Measurements from ENCODE around the gene NMRK2.
"Not testable (repeated sequence)": the region's sequence is repeated elsewhere in the genome, so short reads cannot be mapped to it uniquely, and the experiment has no call there.

The NMRK2 gene

DNA sequence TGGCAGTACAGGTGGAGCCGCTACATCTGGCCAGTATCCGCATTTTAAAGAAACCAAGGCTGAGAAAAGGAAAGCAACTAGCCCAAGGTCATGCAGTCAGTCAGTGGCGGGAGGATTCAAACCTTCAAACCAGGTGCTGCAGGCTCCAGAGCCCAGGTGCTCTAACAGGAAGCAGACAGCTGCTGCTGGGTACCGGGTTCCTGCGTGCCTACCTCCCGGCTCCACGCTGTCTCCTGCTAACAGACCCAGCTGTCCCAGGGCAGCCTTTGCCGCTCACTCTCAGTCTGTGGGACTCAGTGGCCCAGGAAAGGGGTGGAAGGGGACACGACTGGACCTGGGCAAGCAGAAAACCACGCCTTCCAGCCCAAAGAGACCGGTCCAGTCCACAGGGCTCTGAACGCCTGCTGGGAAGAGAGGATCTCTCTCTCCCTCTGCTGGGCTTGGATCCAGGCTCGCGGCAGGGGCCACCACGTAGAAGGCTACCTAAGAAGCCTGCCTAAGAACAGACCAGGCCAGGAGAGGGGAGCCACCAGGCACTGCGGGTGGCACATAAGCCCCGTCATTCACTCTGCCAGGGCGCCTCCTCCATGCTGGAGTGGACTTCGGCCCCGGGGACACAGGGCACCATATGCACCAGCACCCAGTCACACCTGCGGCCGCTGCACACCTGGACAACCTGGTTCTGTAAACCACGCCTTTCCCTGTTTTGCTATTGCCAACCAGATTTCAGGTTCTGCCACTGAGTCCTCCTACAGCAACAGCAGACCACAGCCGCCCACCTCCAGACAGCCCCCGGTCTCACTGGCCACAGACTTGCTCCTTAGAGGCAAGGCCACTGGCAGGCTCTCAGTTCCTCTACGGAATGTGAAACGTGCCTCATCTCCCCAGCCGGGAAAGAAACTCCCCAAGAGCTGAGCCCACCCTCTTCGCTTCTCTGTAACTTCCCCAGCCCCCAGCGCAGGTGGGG is 33.5 kb downstream of the NMRK2 start:
- Histone ChIP-seq H3K9me3 (ENCODE audit: control insufficient read depth, insufficient read depth, low read length) (no peaks in the 10 kb centered on the region), H4K20me1 (ENCODE audit: control insufficient read depth, insufficient read depth, low read depth, low read length) (peaks cover 10% of the 10 kb centered on the region; the same call in 1 of the 2 replicates), H3K9me2 (replicated peaks; ENCODE audit: control insufficient read depth, low read length) (no peaks in the 10 kb centered on the region), H3K27me3 (ENCODE audit: control insufficient read depth, low read length) (no peaks in the 10 kb centered on the region), H3K27ac (ENCODE audit: low read depth, low read length) (no peak overlapping the region), H3F3A (ENCODE audit: control insufficient read depth, insufficient read depth) (peaks cover 1% of the 10 kb centered on the region), H3K36me3 (ENCODE audit: control insufficient read depth, low read length) (peaks cover 48% of the 10 kb centered on the region), H3K4me2 (ENCODE audit: low read length) (no peak overlapping the region), H3K4me1 (ENCODE audit: control insufficient read depth, low read length) (peaks cover 18% of the 10 kb centered on the region), H3K4me3 (ENCODE audit: low read length) (no peak overlapping the region), H3K79me2 (ENCODE audit: control insufficient read depth, low read length) (peaks cover 30% of the 10 kb centered on the region)
- TF ChIP-seq, protein P1, sequence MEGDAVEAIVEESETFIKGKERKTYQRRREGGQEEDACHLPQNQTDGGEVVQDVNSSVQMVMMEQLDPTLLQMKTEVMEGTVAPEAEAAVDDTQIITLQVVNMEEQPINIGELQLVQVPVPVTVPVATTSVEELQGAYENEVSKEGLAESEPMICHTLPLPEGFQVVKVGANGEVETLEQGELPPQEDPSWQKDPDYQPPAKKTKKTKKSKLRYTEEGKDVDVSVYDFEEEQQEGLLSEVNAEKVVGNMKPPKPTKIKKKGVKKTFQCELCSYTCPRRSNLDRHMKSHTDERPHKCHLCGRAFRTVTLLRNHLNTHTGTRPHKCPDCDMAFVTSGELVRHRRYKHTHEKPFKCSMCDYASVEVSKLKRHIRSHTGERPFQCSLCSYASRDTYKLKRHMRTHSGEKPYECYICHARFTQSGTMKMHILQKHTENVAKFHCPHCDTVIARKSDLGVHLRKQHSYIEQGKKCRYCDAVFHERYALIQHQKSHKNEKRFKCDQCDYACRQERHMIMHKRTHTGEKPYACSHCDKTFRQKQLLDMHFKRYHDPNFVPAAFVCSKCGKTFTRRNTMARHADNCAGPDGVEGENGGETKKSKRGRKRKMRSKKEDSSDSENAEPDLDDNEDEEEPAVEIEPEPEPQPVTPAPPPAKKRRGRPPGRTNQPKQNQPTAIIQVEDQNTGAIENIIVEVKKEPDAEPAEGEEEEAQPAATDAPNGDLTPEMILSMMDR (IDR thresholded peaks at IDR 0.05; ENCODE audit: low read depth, low read length, poor library complexity, severe bottlenecking): no peak
- TF ChIP-seq EZH2phosphoT487 (IDR thresholded peaks at IDR 0.05; ENCODE audit: borderline replicate concordance, low read length): no peak

DNA sequence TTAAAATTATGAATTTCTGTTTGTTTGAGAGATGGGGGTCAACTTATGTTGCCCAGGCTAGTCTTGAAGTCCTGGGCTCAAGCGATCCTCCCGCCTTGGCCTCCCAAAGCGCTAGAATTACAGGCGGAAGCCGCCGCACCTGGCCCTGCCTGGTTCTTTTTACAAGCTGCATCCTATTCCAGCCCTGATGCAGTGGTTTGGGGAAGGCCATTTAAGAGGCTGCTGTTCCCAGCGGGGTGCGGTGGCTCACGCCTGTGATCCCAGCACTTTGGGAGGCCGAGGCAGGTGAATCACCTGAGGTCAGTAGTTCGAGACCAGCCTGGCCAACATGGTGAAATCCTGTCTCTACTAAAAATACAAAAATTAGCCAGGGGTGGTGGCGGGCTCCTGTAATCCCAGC is 35.1 kb downstream of the NMRK2 start:
- Histone ChIP-seq H3K4me1 (ENCODE audit: control insufficient read depth, low read length) (peaks cover 26% of the 10 kb centered on the region), H3F3A (ENCODE audit: control insufficient read depth, insufficient read depth) (peaks cover 15% of the 10 kb centered on the region), H4K20me1 (ENCODE audit: control insufficient read depth, insufficient read depth, low read depth, low read length) (peaks cover 10% of the 10 kb centered on the region; the same call in 1 of the 2 replicates), H3K36me3 (ENCODE audit: control insufficient read depth, low read length) (peaks cover 49% of the 10 kb centered on the region), H3K79me2 (ENCODE audit: control insufficient read depth, low read length) (peaks cover 30% of the 10 kb centered on the region)
- H3K9me2 ChIP-seq (replicated peaks; ENCODE audit: control insufficient read depth, low read length); H3K4me2 ChIP-seq (ENCODE audit: low read length); H3K4me3 ChIP-seq (ENCODE audit: low read length); H3K27me3 ChIP-seq (ENCODE audit: control insufficient read depth, low read length); H3K9me3 ChIP-seq (ENCODE audit: control insufficient read depth, insufficient read depth, low read length); H3K27ac ChIP-seq (ENCODE audit: low read depth, low read length): not testable (repeated sequence)

GRCh38 chr19:3968556-3969434 is 35.9 kb downstream of the NMRK2 start:
- no peaks in the 10 kb centered on the region for H3K27me3 ChIP-seq (ENCODE audit: control insufficient read depth, low read length)
- no peaks in the 10 kb centered on the region for H3K9me3 ChIP-seq (ENCODE audit: control insufficient read depth, insufficient read depth, low read length)
- H3F3A ChIP-seq (ENCODE audit: control insufficient read depth, insufficient read depth): peaks cover 15% of the 10 kb centered on the region
- no peak overlapping the region for H3K27ac ChIP-seq (ENCODE audit: low read depth, low read length)
- no peak overlapping the region for H3K4me3 ChIP-seq (ENCODE audit: low read length)
- no peak for TF ChIP-seq EZH2phosphoT487 (IDR thresholded peaks at IDR 0.05; ENCODE audit: borderline replicate concordance, low read length)
- TF ChIP-seq, protein P1 (IDR thresholded peaks at IDR 0.05; ENCODE audit: low read depth, low read length, poor library complexity, severe bottlenecking): no peak
- peaks cover 26% of the 10 kb centered on the region for H3K4me1 ChIP-seq (ENCODE audit: control insufficient read depth, low read length)
- H3K4me2 ChIP-seq (ENCODE audit: low read length): peak overlapping the region; percentile 83; the same call in 1 of the 2 replicates
- H3K9me2 ChIP-seq (replicated peaks; ENCODE audit: control insufficient read depth, low read length): no peaks in the 10 kb centered on the region
- peaks cover 30% of the 10 kb centered on the region for H3K79me2 ChIP-seq (ENCODE audit: control insufficient read depth, low read length)
- H4K20me1 ChIP-seq (ENCODE audit: control insufficient read depth, insufficient read depth, low read depth, low read length): peaks cover 10% of the 10 kb centered on the region; the same call in 1 of the 2 replicates
- peaks cover 42% of the 10 kb centered on the region for H3K36me3 ChIP-seq (ENCODE audit: control insufficient read depth, low read length)

Data from DOHH2 (cell line).